Endothelial cell (in vitro differentiated cells): Measurements from ENCODE around the gene TIMM22. TPM values are rescaled to one million over a fixed set of nuclear protein-coding genes. Genes with fewer than 3 reads are reported as not detected.
A peak's percentile ranks its signal among the peaks of the same experiment; 100 is the strongest.

Experiments
- DNase-seq: peaks from one replicate; pipeline ENCODE4 v3.0.0; 2021; ENCODE audit warnings: low spot score
- H3K27ac Mint-ChIP-seq: one replicate; pipeline ENCODE4 v1.8.0; 2021; ENCODE audit warnings: mixed read lengths, inconsistent platforms; ENCODE audit not compliant: unreplicated experiment
- H3K27me3 Mint-ChIP-seq: one replicate; pipeline ENCODE4 v1.8.0; 2021; ENCODE audit warnings: mild to moderate bottlenecking, moderate library complexity, mixed read lengths, inconsistent platforms; ENCODE audit not compliant: unreplicated experiment
- H3K36me3 Mint-ChIP-seq: one replicate; pipeline ENCODE4 v1.8.0; 2021; ENCODE audit warnings: mild to moderate bottlenecking, low read depth, mixed read lengths, inconsistent platforms; ENCODE audit not compliant: unreplicated experiment
- H3K4me1 Mint-ChIP-seq: one replicate; pipeline ENCODE4 v1.8.0; 2021; ENCODE audit warnings: mild to moderate bottlenecking, mixed read lengths, inconsistent platforms; ENCODE audit not compliant: unreplicated experiment
- H3K4me3 Mint-ChIP-seq: one replicate; pipeline ENCODE4 v1.8.0; 2021; ENCODE audit warnings: mild to moderate bottlenecking, mixed read lengths, inconsistent platforms; ENCODE audit not compliant: unreplicated experiment
- H3K9me3 Mint-ChIP-seq: one replicate; pipeline ENCODE4 v1.8.0; 2021; ENCODE audit warnings: mixed read lengths, inconsistent platforms; ENCODE audit not compliant: unreplicated experiment
- total RNA-seq: library from RNA; stranded (reverse); fragmentation: NEBNext Ultra II Directional; extraction: Animal tissue kit (Norgen Biotek cat#: 25700); gene quantifications from one replicate; pipeline ENCODE4 v1.2.1, GENCODE V29; 2021; ENCODE audit not compliant: unreplicated experiment
- TF ChIP-seq, protein P1 (sequence below): fragments of 200-600 bp; sonication (generic); IDR thresholded peaks from one replicate; pipeline ENCODE4 v1.5.0; 2021; ENCODE audit warnings: antibody characterized with exemption; ENCODE audit not compliant: unreplicated experiment

Gene TIMM22
- total RNA-seq, 1 donor from 2014 or later = 17.1 TPM

GRCh38 chr17:978103-979093 lies 18.5 kb upstream of the TIMM22 start:
- Mint-ChIP-seq H3K36me3 (peaks cover 4% of the 10 kb centered on the region), H3K4me1 (peaks cover 31% of the 10 kb centered on the region), H3K9me3 (no peaks in the 10 kb centered on the region), H3K27ac (peak overlapping the region; percentile 91), H3K4me3 (peak overlapping the region; percentile 98), H3K27me3 (peaks cover 6% of the 10 kb centered on the region)
- TF ChIP-seq, protein P1, sequence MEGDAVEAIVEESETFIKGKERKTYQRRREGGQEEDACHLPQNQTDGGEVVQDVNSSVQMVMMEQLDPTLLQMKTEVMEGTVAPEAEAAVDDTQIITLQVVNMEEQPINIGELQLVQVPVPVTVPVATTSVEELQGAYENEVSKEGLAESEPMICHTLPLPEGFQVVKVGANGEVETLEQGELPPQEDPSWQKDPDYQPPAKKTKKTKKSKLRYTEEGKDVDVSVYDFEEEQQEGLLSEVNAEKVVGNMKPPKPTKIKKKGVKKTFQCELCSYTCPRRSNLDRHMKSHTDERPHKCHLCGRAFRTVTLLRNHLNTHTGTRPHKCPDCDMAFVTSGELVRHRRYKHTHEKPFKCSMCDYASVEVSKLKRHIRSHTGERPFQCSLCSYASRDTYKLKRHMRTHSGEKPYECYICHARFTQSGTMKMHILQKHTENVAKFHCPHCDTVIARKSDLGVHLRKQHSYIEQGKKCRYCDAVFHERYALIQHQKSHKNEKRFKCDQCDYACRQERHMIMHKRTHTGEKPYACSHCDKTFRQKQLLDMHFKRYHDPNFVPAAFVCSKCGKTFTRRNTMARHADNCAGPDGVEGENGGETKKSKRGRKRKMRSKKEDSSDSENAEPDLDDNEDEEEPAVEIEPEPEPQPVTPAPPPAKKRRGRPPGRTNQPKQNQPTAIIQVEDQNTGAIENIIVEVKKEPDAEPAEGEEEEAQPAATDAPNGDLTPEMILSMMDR = no peak
- DNase-seq = peak; percentile 56

DNA sequence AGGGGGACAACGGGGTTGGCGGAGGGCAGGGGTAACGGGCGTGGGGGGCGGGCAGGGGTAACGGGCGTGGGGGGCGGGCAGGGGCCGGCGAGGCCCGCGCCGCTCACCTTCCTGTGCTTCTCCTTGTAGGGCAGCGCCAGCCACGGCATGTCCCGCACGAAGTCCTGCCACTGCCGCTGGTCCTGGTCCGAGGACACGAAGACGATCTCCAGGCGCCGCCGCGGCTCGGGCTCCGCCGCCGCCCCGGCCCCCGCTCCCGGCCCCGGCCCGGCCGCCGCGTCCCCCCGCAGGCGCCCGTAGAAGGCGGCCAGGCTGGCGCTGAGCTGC lies 17.8 kb upstream of the TIMM22 start:
- H3K36me3 Mint-ChIP-seq = peaks cover 4% of the 10 kb centered on the region
- no peak overlapping the region for H3K27ac Mint-ChIP-seq
- H3K4me1 Mint-ChIP-seq = peaks cover 31% of the 10 kb centered on the region
- H3K4me3 Mint-ChIP-seq = no peak overlapping the region
- TF ChIP-seq, protein P1 = no peak
- no peak for DNase-seq
- H3K9me3 Mint-ChIP-seq = no peaks in the 10 kb centered on the region
- peaks cover 6% of the 10 kb centered on the region for H3K27me3 Mint-ChIP-seq

GRCh38 chr17:979539-980405 lies 17.2 kb upstream of the TIMM22 start, which contains the start of gene NXN:
Gene NXN (minus strand): TSS chr17:979776.
- TF ChIP-seq, protein P1 = no peak
- peak within 1 kb of the TSS; percentile 93 for H3K4me3 Mint-ChIP-seq
- peaks cover 6% of the 10 kb centered on the region for H3K27me3 Mint-ChIP-seq
- DNase-seq = peak; percentile 97
- no peaks in the 10 kb centered on the region for H3K9me3 Mint-ChIP-seq
- no peak within 1 kb of the TSS for H3K27ac Mint-ChIP-seq
- H3K36me3 Mint-ChIP-seq = peaks cover 4% of the 10 kb centered on the region
- peaks cover 28% of the 10 kb centered on the region for H3K4me1 Mint-ChIP-seq

GRCh38 chr17:980406-981291 lies 16.3 kb upstream of the TIMM22 start:
- Mint-ChIP-seq H3K27me3 (peaks cover 6% of the 10 kb centered on the region), H3K36me3 (peaks cover 4% of the 10 kb centered on the region), H3K4me1 (peaks cover 23% of the 10 kb centered on the region), H3K9me3 (no peaks in the 10 kb centered on the region), H3K27ac (no peak overlapping the region), H3K4me3 (peak overlapping the region; percentile 93)
- TF ChIP-seq, protein P1 = peak; percentile 63
- DNase-seq = peak; percentile 74
